Stomach (tissue), 9 donors: ENCODE results near the gene TBCD. TPM values are rescaled to one million over a fixed set of nuclear protein-coding genes. Genes with fewer than 3 reads are reported as not detected.
A peak's percentile ranks its signal among the peaks of the same experiment; 100 is the strongest.
"Not testable (repeated sequence)": the region's sequence is repeated elsewhere in the genome, so short reads cannot be mapped to it uniquely, and the experiment has no call there.

Experiments
- DNase-seq, 2 donors: peaks; one replicate each; pipeline versions ENCODE4 v3.0.0 to v3.0.0-alpha.2; 2013 to 2019
- H3K27ac ChIP-seq, 5 donors: fragments of 200-600 bp in 4 of 5; sonication (generic) in 4 of 5; one replicate each; pipeline ENCODE4 v1.5.1; 2013 to 2019; ENCODE audit warnings: mild to moderate bottlenecking in 1 of 5, moderate library complexity in 1 of 5
- H3K27me3 ChIP-seq, 3 donors: fragments of 200-600 bp; sonication (generic); one replicate each; pipeline ENCODE4 v1.5.1; 2017 to 2019; ENCODE audit warnings: mixed run types in 1 of 3
- H3K36me3 ChIP-seq, 4 donors: fragments of 200-600 bp; sonication (generic); 1 replicate in 3 of 4; 2 replicates in 1 of 4; pipeline ENCODE4 v1.5.1; 2016 to 2019
- H3K4me1 ChIP-seq, 4 donors: fragments of 200-600 bp; sonication (generic); one replicate each; pipeline ENCODE4 v1.5.1; 2016 to 2019
- H3K4me3 ChIP-seq, 4 donors: fragments of 200-600 bp; sonication (generic) in 3 of 4; one replicate each; pipeline ENCODE4 v1.5.1; 2016 to 2019; ENCODE audit warnings: mild to moderate bottlenecking in 1 of 4
- H3K9me3 ChIP-seq, 4 donors: fragments of 200-600 bp; sonication (generic); one replicate each; pipeline ENCODE4 v1.5.1; 2016 to 2019
- EP300 ChIP-seq: sonication (generic); formaldehyde crosslinking; IDR thresholded peaks from one replicate; pipeline ENCODE4 v1.6.1; 2017; ENCODE audit warnings: antibody characterized with exemption
- POLR2A ChIP-seq, 4 donors: fragments of 450-650 bp; IDR thresholded peaks; one replicate each; pipeline ENCODE4 v1.6.1; 2016; ENCODE audit warnings: antibody characterized with exemption in 4 of 4, control low read depth in 2 of 4, mild to moderate bottlenecking in 1 of 4, moderate library complexity in 1 of 4
- POLR2AphosphoS5 ChIP-seq, 3 donors: sonication (generic); formaldehyde crosslinking; IDR thresholded peaks; one replicate each; pipeline ENCODE4 v1.6.1; 2016; ENCODE audit warnings: antibody characterized with exemption in 3 of 3
- WGBS, 5 donors: extraction: QIAGEN DNeasy Blood & Tissue Kit in 3 of 5; methylation state at CpG; one replicate each; pipeline versions ENCODE4 v1.1.5 to v1.1.7; 2013 to 2018; 5-methylcytosine and 5-hydroxymethylcytosine counted together
- intact Hi-C: fragments of 100-400 bp; cut with DNase I; formaldehyde crosslinking; loops from one replicate; pipeline ENCODE4 v1.15.1; 2023; ENCODE audit warnings: low total_unique reads
- polyA plus RNA-seq, 3 donors: library from polyadenylated mRNA; stranded (reverse); fragments of 200-250 nt; gene quantifications; one replicate each; pipeline ENCODE4 v1.2.3, GENCODE V29; 2013
- total RNA-seq, 5 donors: library from RNA; depleted of rRNA; stranded (reverse); fragments of >200 nt; gene quantifications; one replicate each; pipeline versions ENCODE4 v1.1.0 to v1.2.3, GENCODE V29; 2014 to 2016
- TF ChIP-seq, protein P1 (sequence below), 7 experiments: fragments of 450-650 bp in 4 of 7; fragments of 200-600 bp in 3 of 7; sonication (generic) in 3 of 7; IDR thresholded peaks; one replicate each; pipeline ENCODE4 v1.5.1; 2016 to 2019; ENCODE audit warnings: antibody characterized with exemption in 7 of 7, control low read depth in 2 of 7, mild to moderate bottlenecking in 1 of 7
- donor health status: healthy with polysubstance abuse.
- donor health status: Bipolar disorder and iron deficiency.
- donor health status: healthy.

Gene TBCD
- total and polyA plus RNA-seq, 8 donors = 51.2 to 155 (median 101) TPM

DNA sequence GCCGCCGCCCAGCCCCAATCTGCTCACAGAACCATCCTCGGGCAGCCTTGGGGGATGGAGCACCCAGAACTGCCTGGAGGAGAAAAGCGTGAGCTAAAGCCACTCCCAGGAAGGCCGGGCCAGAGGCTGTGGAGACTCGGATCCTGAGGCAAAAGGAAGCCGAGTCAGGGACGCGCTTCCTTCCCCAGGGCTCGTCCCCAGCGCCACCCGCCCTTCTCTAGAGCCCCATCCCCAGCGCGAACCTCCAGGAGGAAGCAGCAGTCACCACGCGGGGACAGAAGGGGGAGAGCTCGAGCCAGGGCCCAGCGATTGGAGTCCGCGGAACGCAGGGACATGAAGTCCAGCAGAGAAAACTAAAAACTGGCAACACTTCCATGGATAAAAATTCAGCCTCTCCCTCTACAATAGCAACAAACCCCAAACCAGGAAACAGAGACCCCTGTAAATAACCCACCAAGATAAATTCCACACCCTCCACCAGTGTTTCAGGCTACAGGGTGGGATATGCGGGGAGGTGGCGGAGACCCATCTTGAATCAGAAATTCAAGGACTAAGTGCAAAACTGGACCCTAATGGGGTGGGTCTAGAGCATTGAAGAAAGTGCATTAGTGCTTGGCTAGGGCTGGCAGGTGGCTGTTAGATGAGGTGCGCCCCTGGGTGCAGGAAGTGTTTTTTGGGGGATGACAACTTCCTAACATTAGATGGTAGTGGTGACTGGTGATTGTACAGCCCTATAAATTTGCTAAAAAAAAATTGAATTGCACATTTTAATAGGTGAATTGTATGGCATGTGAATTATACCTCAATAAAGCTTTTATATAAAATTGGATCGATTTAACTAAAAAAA is 211.5 kb downstream of the TBCD start:
- intact Hi-C loops = no loop called here
- no peaks in the 10 kb centered on the region for H3K27me3 ChIP-seq
- peaks cover 0 to 11% (median 10%) of the 10 kb centered on the region in 4 donors for H3K4me1 ChIP-seq
- WGBS, 5 donors = 20 to 32% (median 27%) methylated on average over 15 to 25 of the region's 25 CpGs
- peak overlapping the region in 3 of 5 donors; percentile 23 to 68 (median 45) for H3K27ac ChIP-seq
- DNase-seq = peak; percentile 81 to 92
- peak overlapping the region in 2 of 4 donors; percentile 11 to 16 for H3K4me3 ChIP-seq
- no peaks in the 10 kb centered on the region for H3K36me3 ChIP-seq
- peak in 1 of 3 donors; percentile 52 for TF ChIP-seq POLR2AphosphoS5 (IDR thresholded peaks at IDR 0.05)
- no peak for TF ChIP-seq POLR2A (IDR thresholded peaks at IDR 0.05)
- no peak for TF ChIP-seq EP300
- TF ChIP-seq, protein P1, sequence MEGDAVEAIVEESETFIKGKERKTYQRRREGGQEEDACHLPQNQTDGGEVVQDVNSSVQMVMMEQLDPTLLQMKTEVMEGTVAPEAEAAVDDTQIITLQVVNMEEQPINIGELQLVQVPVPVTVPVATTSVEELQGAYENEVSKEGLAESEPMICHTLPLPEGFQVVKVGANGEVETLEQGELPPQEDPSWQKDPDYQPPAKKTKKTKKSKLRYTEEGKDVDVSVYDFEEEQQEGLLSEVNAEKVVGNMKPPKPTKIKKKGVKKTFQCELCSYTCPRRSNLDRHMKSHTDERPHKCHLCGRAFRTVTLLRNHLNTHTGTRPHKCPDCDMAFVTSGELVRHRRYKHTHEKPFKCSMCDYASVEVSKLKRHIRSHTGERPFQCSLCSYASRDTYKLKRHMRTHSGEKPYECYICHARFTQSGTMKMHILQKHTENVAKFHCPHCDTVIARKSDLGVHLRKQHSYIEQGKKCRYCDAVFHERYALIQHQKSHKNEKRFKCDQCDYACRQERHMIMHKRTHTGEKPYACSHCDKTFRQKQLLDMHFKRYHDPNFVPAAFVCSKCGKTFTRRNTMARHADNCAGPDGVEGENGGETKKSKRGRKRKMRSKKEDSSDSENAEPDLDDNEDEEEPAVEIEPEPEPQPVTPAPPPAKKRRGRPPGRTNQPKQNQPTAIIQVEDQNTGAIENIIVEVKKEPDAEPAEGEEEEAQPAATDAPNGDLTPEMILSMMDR (IDR thresholded peaks at IDR 0.05) = peak in 5 of 7 experiments; percentile 67 to 76 (median 69)
- no peaks in the 10 kb centered on the region for H3K9me3 ChIP-seq

DNA sequence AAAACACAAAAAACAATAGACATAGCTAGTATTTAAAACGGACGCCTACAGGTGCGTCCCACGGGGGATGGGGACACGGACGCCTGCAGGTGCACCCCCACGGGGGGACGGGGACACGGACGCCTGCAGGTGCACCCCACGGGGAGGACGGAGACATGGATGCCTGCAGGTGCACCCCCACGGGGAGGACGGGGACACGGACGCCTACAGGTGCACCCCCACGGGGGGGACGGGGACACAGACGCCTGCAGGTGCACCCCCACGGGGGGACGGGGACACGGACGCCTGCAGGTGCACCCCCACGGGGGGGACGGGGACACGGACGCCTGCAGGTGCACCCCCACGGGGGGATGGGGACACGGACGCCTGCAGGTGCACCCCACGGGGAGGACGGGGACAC is 212.6 kb downstream of the TBCD start:
- intact Hi-C loops, H3K4me3 ChIP-seq, H3K9me3 ChIP-seq, DNase-seq, H3K27me3 ChIP-seq, H3K36me3 ChIP-seq, H3K27ac ChIP-seq: not testable (repeated sequence)
- H3K4me1 ChIP-seq = peaks cover 0 to 11% (median 10%) of the 10 kb centered on the region in 4 donors
- WGBS, 5 donors = 84 to 94% (median 91%) methylated on average over 13 to 32 of the region's 32 CpGs

DNA sequence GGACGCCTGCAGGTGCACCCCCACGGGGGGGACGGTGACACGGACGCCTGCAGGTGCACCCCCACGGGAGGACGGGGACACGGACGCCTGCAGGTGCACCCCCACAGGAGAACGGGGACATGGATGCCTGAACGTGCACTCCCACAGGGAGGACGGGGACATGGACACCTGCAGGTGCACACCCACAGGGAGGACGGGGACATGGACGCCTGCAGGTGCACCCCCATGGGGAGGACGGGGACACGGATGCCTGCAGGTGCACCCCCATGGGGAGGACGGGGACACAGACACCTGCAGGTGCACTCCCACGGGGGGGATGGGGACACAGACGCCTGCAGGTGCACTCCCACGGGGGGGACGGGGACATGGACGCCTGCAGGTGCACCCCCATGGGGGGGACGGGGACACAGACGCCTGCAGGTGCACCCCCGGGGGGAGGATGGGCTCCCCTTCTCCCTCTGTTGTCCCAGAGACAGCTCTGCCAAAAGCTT is 213.0 kb downstream of the TBCD start:
- H3K27ac ChIP-seq = no peak overlapping the region
- DNase-seq = no peak
- H3K9me3 ChIP-seq = no peaks in the 10 kb centered on the region
- peaks cover 0 to 11% (median 10%) of the 10 kb centered on the region in 4 donors for H3K4me1 ChIP-seq
- H3K36me3 ChIP-seq = no peaks in the 10 kb centered on the region
- no peaks in the 10 kb centered on the region for H3K27me3 ChIP-seq
- no peak overlapping the region for H3K4me3 ChIP-seq
- no peak for TF ChIP-seq POLR2A (IDR thresholded peaks at IDR 0.05)
- TF ChIP-seq EP300 = no peak
- TF ChIP-seq POLR2AphosphoS5 (IDR thresholded peaks at IDR 0.05) = no peak
- TF ChIP-seq, protein P1 (IDR thresholded peaks at IDR 0.05) = no peak
- WGBS, 5 donors = 88 to 99% (median 91%) methylated on average over 10 to 25 of the region's 25 CpGs
- intact Hi-C loops = no loop called here

DNA sequence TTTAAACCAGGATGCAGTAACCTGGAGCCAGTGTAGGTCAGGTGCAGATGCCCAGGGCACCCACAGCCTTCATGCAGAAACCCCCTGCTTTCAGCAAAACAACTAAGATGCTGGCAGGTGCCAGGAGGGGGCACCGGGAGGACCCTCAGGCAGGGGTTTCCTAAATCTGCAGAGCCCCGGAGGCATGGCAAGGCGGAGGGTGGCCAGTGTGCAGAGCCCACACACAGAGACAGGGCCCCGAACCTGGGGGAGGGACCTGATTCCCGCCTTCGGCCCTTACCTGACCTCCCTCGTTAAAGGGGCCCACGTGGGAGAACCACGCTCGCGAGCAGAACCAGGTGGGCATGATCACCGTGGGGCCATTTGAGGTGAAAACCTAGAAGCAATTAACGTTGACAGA is 213.5 kb downstream of the TBCD start:
- WGBS, 5 donors = 86 to 93% (median 92%) methylated on average over 13 of the region's 13 CpGs
- no peak for DNase-seq
- Histone ChIP-seq H3K36me3 (no peaks in the 10 kb centered on the region), H3K9me3 (no peaks in the 10 kb centered on the region), H3K4me3 (no peak overlapping the region), H3K27ac (no peak overlapping the region), H3K27me3 (no peaks in the 10 kb centered on the region), H3K4me1 (peaks cover 0 to 11% (median 10%) of the 10 kb centered on the region in 4 donors)
- TF ChIP-seq, protein P1 (IDR thresholded peaks at IDR 0.05) = no peak
- no peak for TF ChIP-seq EP300
- no peak for TF ChIP-seq POLR2A (IDR thresholded peaks at IDR 0.05)
- TF ChIP-seq POLR2AphosphoS5 (IDR thresholded peaks at IDR 0.05) = no peak
- intact Hi-C loops = no loop called here

GRCh38 chr17:82966415-82966814 is 214.6 kb downstream of the TBCD start:
- TF ChIP-seq EP300 (no peak), POLR2AphosphoS5 (IDR thresholded peaks at IDR 0.05) (no peak), POLR2A (IDR thresholded peaks at IDR 0.05) (no peak)
- TF ChIP-seq, protein P1 (IDR thresholded peaks at IDR 0.05) = no peak
- no peaks in the 10 kb centered on the region for H3K9me3 ChIP-seq
- H3K27ac ChIP-seq = no peak overlapping the region
- 91 to 94% (median 92%) methylated on average over 7 of the region's 7 CpGs for WGBS, 5 donors
- no peak overlapping the region for H3K4me3 ChIP-seq
- intact Hi-C loops = no loop called here
- peaks cover 0 to 11% (median 10%) of the 10 kb centered on the region in 4 donors for H3K4me1 ChIP-seq
- no peaks in the 10 kb centered on the region for H3K36me3 ChIP-seq
- H3K27me3 ChIP-seq = no peaks in the 10 kb centered on the region
- DNase-seq = no peak
